22Rv1 (cell line): Measurements from ENCODE around the gene IL20RA.

Source experiments
- CTCF ChIP-seq: fragments of 450-650 bp; IDR thresholded peaks from 2 replicates; pipeline ENCODE4 v1.5.1; 2017; ENCODE audit warnings: mild to moderate bottlenecking
- ZFX ChIP-seq: fragments of 450-650 bp; IDR thresholded peaks from 2 replicates; pipeline ENCODE4 v1.6.1; 2017; ENCODE audit warnings: antibody characterized with exemption, borderline replicate concordance

DNA sequence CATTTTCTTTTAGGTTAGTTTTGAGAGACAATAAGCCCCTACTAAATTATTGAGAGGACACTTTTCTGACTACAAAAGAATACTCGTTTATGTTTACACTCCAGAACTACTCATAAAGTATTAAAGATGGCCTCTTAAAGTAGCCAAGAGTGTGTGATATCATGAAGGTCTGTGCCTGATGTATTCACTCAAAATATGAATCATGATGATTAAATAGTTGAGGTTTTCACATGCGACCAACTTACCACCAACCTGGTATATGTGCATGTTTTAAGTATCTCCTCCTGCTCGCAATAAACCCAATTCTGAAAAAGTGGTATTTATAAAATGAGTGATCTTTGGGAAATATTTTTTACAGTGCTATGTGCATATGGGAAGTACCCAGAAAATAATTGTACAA is 43.9 kb downstream of the IL20RA start:
- TF ChIP-seq CTCF (no peak), ZFX (no peak)
